ENCODE measurements around the gene TSPAN3. TPM values are rescaled to one million over a fixed set of nuclear protein-coding genes. Genes with fewer than 3 reads are reported as not detected.
A peak's percentile ranks its signal among the peaks of the same experiment; 100 is the strongest.

TSPAN3 gene
- 182 TPM for total RNA-seq

GRCh38 chr15:77070495-77071304 lies at the start of gene TSPAN3:
TSS of gene TSPAN3 (minus strand) at chr15:77071109. CDS start at chr15:77070954, 155 bp downstream.
- peak; percentile 71 to 95 (median 91) for DNase-seq (ENCODE audit: low read depth in 2 of 3, low spot score in 2 of 3)

GRCh38 chr15:77120576-77120975 lies 49.7 kb upstream of the TSPAN3 start:
- no peak for DNase-seq (ENCODE audit: low read depth in 2 of 3, low spot score in 2 of 3)

GRCh38 chr15:77119446-77119845 lies 48.5 kb upstream of the TSPAN3 start:
- DNase-seq (ENCODE audit: low read depth in 2 of 3, low spot score in 2 of 3), result no peak

GRCh38 chr15:77118882-77119321 lies 48.0 kb upstream of the TSPAN3 start:
- peak; percentile 4 to 87 (median 62) for DNase-seq (ENCODE audit: low read depth in 2 of 3, low spot score in 2 of 3)

- DNase-seq (ENCODE audit: low read depth in 2 of 3, low spot score in 2 of 3), result no peak
These were observed 44.3 kb upstream of the TSPAN3 start for GRCh38 chr15:77115179-77115578.

- DNase-seq (ENCODE audit: low read depth in 2 of 3, low spot score in 2 of 3), result no peak
These were observed 42.1 kb upstream of the TSPAN3 start for GRCh38 chr15:77112838-77113504.

- no peak for DNase-seq (ENCODE audit: low read depth in 2 of 3, low spot score in 2 of 3)
These were observed 40.9 kb upstream of the TSPAN3 start for GRCh38 chr15:77111789-77112188.

GRCh38 chr15:77107531-77108355 lies 36.8 kb upstream of the TSPAN3 start:
- peak in 2 of 3 donors; percentile 22 to 48 for DNase-seq (ENCODE audit: low read depth in 2 of 3, low spot score in 2 of 3)

- DNase-seq (ENCODE audit: low read depth in 2 of 3, low spot score in 2 of 3), result no peak
These were observed 36.2 kb upstream of the TSPAN3 start for GRCh38 chr15:77107068-77107467.

- DNase-seq (ENCODE audit: low read depth in 2 of 3, low spot score in 2 of 3), result no peak
These were observed 33.2 kb upstream of the TSPAN3 start for GRCh38 chr15:77104155-77104554.

GRCh38 chr15:77099741-77100463 lies 29.0 kb upstream of the TSPAN3 start:
- no peak for DNase-seq (ENCODE audit: low read depth in 2 of 3, low spot score in 2 of 3)

GRCh38 chr15:77098572-77098971 lies 27.7 kb upstream of the TSPAN3 start:
- DNase-seq (ENCODE audit: low read depth in 2 of 3, low spot score in 2 of 3), result no peak

- no peak for DNase-seq (ENCODE audit: low read depth in 2 of 3, low spot score in 2 of 3)
These were observed 27.0 kb upstream of the TSPAN3 start for GRCh38 chr15:77097921-77098320.

GRCh38 chr15:77097248-77097721 lies 26.4 kb upstream of the TSPAN3 start:
- DNase-seq (ENCODE audit: low read depth in 2 of 3, low spot score in 2 of 3), result peak in 2 of 3 donors; percentile 6 to 41

- DNase-seq (ENCODE audit: low read depth in 2 of 3, low spot score in 2 of 3), result no peak
These were observed 25.6 kb upstream of the TSPAN3 start for GRCh38 chr15:77096541-77096940.

GRCh38 chr15:77096138-77096537 lies 25.2 kb upstream of the TSPAN3 start:
- DNase-seq (ENCODE audit: low read depth in 2 of 3, low spot score in 2 of 3), result no peak

- DNase-seq (ENCODE audit: low read depth in 2 of 3, low spot score in 2 of 3), result peak in 1 of 3 donors; percentile 12
These were observed 23.6 kb upstream of the TSPAN3 start for GRCh38 chr15:77094397-77095030.

GRCh38 chr15:77093436-77093835 lies 22.5 kb upstream of the TSPAN3 start:
- DNase-seq (ENCODE audit: low read depth in 2 of 3, low spot score in 2 of 3), result no peak

GRCh38 chr15:77091097-77091496 lies 20.2 kb upstream of the TSPAN3 start:
- no peak for DNase-seq (ENCODE audit: low read depth in 2 of 3, low spot score in 2 of 3)

- DNase-seq (ENCODE audit: low read depth in 2 of 3, low spot score in 2 of 3), result no peak
These were observed 16.3 kb upstream of the TSPAN3 start for GRCh38 chr15:77087213-77087612.
